ENCODE results near the gene PLIN5.

PLIN5 gene

GRCh38 chr19:4506449-4507149 lies 28.4 kb downstream of the PLIN5 start:
- no peak for TF ChIP-seq CTCF (IDR thresholded peaks at IDR 0.05; ENCODE audit: insufficient read depth, low read length, poor library complexity, severe bottlenecking)
- DNase-seq (ENCODE audit: extremely low read depth, insufficient read length): no peak
- H3K4me3 ChIP-seq (replicated peaks; ENCODE audit: low read depth, low read length): no peak overlapping the region
- H3K27me3 ChIP-seq (replicated peaks; ENCODE audit: control insufficient read depth, insufficient read depth, low read length): no peaks in the 10 kb centered on the region
- peaks cover 15% of the 10 kb centered on the region for H3K36me3 ChIP-seq (ENCODE audit: control insufficient read depth, insufficient read depth, low read length)

- Histone ChIP-seq H3K4me3 (replicated peaks; ENCODE audit: low read depth, low read length) (no peak overlapping the region), H3K27me3 (replicated peaks; ENCODE audit: control insufficient read depth, insufficient read depth, low read length) (no peaks in the 10 kb centered on the region), H3K36me3 (ENCODE audit: control insufficient read depth, insufficient read depth, low read length) (peaks cover 20% of the 10 kb centered on the region)
- no peak for TF ChIP-seq CTCF (IDR thresholded peaks at IDR 0.05; ENCODE audit: insufficient read depth, low read length, poor library complexity, severe bottlenecking)
- DNase-seq (ENCODE audit: extremely low read depth, insufficient read length): no peak
These were observed 29.2 kb downstream of the PLIN5 start for GRCh38 chr19:4505570-4506448.

GRCh38 chr19:4504891-4505569 lies 30.0 kb downstream of the PLIN5 start:
- no peak for TF ChIP-seq CTCF (IDR thresholded peaks at IDR 0.05; ENCODE audit: insufficient read depth, low read length, poor library complexity, severe bottlenecking)
- DNase-seq (ENCODE audit: extremely low read depth, insufficient read length): no peak
- Histone ChIP-seq H3K36me3 (ENCODE audit: control insufficient read depth, insufficient read depth, low read length) (peaks cover 20% of the 10 kb centered on the region), H3K27me3 (replicated peaks; ENCODE audit: control insufficient read depth, insufficient read depth, low read length) (no peaks in the 10 kb centered on the region), H3K4me3 (replicated peaks; ENCODE audit: low read depth, low read length) (no peak overlapping the region)

DNA sequence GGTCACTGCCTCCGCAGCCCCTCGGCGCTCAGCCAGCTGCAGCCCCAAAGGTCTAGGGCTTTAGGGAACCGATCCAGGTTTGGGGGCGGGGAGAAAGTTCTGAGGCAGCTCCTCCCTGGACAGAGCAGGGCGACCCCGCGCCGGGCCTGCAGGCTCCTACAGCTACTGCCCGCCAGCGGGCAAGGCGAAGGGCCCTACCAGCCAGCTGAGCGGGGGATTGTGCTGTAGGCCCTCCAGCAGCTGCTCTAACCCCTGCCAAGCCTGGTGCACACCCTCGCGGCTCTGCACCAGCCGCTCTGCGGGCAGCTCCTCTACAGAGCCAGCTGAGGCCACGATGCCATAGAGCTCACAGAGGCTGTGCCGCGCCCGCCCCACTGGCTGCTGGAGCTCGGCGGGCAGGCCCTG lies 30.7 kb downstream of the PLIN5 start:
- no peak for TF ChIP-seq CTCF (IDR thresholded peaks at IDR 0.05; ENCODE audit: insufficient read depth, low read length, poor library complexity, severe bottlenecking)
- no peak overlapping the region for H3K4me3 ChIP-seq (replicated peaks; ENCODE audit: low read depth, low read length)
- peaks cover 22% of the 10 kb centered on the region for H3K36me3 ChIP-seq (ENCODE audit: control insufficient read depth, insufficient read depth, low read length)
- H3K27me3 ChIP-seq (replicated peaks; ENCODE audit: control insufficient read depth, insufficient read depth, low read length): no peaks in the 10 kb centered on the region
- no peak for DNase-seq (ENCODE audit: extremely low read depth, insufficient read length)

DNA sequence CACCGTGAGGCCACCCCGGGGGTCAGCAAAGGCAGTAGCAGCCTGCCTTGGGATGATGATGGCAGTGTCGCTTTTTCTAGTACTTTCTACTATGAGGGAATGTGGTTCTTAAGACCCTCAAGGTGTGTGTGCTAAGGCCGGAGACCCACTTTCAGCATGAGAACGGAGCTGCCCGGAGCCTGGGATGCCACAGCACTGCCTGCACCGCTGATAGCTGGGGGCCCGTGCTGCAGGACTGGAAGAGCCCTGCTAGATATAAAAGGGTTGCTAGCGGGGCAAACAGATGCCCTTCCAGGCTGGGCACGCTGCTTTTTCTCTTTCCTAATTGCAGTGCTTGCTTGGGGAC lies 31.2 kb downstream of the PLIN5 start:
- DNase-seq (ENCODE audit: extremely low read depth, insufficient read length): no peak
- no peaks in the 10 kb centered on the region for H3K27me3 ChIP-seq (replicated peaks; ENCODE audit: control insufficient read depth, insufficient read depth, low read length)
- no peak for TF ChIP-seq CTCF (IDR thresholded peaks at IDR 0.05; ENCODE audit: insufficient read depth, low read length, poor library complexity, severe bottlenecking)
- H3K36me3 ChIP-seq (ENCODE audit: control insufficient read depth, insufficient read depth, low read length): peaks cover 22% of the 10 kb centered on the region
- H3K4me3 ChIP-seq (replicated peaks; ENCODE audit: low read depth, low read length): no peak overlapping the region

Measured in GM06990 (cell line).